ACHN (cell line): ENCODE data around the gene ARSJ.

Source experiments
- DNase-seq: peaks from one replicate; pipeline ENCODE4 v3.0.0-alpha.2; 2015
- in situ Hi-C: cut with HindIII; loops from 2 replicates; pipeline ENCODE4 v1.10.0; 2017; ENCODE audit warnings: low sequenced_read_pairs, low pct_ligation_motif_present, low pct_unique_long_range_greater_than_20kb

Gene ARSJ

DNA sequence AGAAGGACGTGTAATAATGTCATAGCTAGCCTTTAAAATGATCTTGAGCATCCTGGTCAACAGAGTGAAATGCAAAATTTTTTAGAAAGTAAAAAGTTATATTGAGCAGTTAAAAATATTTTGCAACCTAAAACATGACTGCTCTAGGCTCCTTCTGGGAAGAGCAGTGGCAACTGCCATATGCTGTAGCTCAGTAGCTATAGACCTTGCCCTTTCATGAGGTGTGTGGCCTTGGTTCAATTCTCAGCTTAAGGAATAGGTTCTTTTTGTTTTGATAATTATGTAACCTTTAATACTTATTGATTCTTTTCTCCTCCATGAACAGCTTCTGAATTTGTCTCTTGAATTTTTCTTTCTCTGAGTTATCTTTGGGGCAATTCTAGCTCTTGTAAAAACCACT is 105.0 kb downstream of the ARSJ start:
- in situ Hi-C loops, result no loop called here

GRCh38 chr4:113873508-113873907 is 105.9 kb downstream of the ARSJ start:
- in situ Hi-C loops, result no loop called here
- DNase-seq, result no peak

More for the DNA sequence above, 105.0 kb downstream of the ARSJ start:
- no peak for DNase-seq

GRCh38 chr4:113872426-113873260 is 106.8 kb downstream of the ARSJ start:
- DNase-seq, result peak; percentile 62
- in situ Hi-C loops, result no loop called here

DNA sequence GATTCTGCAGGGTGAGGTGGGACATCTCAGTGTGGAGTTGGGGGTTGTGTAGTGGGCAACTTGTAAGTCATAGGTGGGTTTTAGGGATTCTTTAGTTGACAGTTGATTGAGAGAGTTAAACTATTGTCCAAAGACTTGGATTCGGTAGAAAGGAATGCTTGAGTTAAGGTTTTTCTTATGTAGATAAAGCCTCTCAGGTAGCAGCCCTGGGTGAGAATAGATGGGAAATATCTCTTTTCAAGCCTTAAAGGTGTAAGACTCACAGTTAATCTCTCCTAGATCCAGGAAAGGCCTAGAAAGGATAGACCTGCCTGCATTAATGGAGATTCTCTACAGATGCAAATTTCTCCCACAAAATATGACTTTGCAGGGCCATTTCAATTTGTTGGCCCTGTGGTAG is 108.4 kb downstream of the ARSJ start:
- in situ Hi-C loops, result no loop called here
- DNase-seq, result no peak

DNA sequence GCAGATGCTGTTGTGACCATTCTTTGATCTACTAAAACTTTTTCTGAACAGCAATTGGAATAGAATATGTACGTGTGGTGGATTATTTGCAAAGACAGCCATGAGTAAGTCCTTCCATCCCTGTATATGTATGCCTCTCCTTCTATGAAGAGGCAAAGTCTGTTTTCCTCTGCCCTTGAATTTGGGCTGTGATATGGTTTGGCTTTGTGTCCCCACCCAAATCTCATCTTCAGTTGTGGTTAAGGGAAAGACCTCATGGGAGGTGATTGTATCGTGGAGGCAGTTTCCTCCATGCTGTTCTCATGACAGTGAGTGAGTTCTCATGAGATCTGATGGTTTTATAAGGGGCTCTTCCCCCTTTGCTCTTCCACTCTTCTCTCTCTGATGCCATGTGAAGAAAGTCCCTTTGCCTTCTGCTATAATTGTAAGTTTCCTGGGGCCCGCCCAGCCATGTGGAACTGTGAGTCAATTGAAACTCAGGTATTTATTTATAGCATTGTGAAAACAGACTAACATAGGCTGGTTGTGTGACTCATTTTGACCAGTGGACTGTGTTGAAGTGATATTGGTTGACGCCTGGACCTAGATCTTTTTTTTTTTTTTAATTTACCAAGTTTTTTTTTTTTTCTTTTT is 109.6 kb downstream of the ARSJ start:
- peak; percentile 51 for DNase-seq
- in situ Hi-C loops, result no loop called here

GRCh38 chr4:113866611-113867010 is 112.8 kb downstream of the ARSJ start:
- in situ Hi-C loops, result no loop called here
- DNase-seq, result no peak

DNA sequence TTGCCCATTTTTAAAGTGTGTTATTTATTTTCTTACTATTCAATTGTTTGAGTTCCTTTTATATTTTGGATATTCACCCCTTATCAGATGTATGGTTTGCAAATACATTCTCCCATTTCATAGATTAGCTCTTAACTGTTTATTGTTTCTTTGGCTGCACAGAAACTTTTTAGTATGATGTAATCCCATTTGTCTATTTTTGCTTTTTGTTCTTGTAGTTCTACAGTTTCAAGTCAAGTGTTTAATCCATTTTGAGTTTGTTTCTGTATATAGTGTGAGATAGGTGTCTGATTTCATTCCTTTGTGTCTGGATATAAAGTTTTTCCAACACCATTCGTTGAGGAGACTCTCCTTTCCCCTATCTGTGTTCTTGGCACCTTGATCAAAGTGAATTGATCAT is 120.5 kb downstream of the ARSJ start:
- no peak for DNase-seq
- in situ Hi-C loops, result no loop called here

GRCh38 chr4:113851816-113852215 is 127.6 kb downstream of the ARSJ start:
- no peak for DNase-seq
- in situ Hi-C loops, result no loop called here
